Measurements from ENCODE around the gene HNRNPC. TPM values are rescaled to one million over a fixed set of nuclear protein-coding genes. Genes with fewer than 3 reads are reported as not detected.
A peak's percentile ranks its signal among the peaks of the same experiment; 100 is the strongest.
"Not testable (repeated sequence)": the region's sequence is repeated elsewhere in the genome, so short reads cannot be mapped to it uniquely, and the experiment has no call there.

Gene HNRNPC
- total RNA-seq, 2 donors from 2014 or later, result 751 to 1,003 TPM

GRCh38 chr14:21257394-21257909, 11.8 kb downstream of the HNRNPC start:
- H3K36me3 ChIP-seq (ENCODE audit: control insufficient read depth, insufficient read depth, low read length), result peaks cover 88% of the 10 kb centered on the region
- peak overlapping the region; percentile 8 for H3K27ac Mint-ChIP-seq
- H3K9ac ChIP-seq (ENCODE audit: extremely low read depth, low read length, poor library complexity, severe bottlenecking), result no peak overlapping the region
- peaks cover 81% of the 10 kb centered on the region for H3K36me3 Mint-ChIP-seq (ENCODE audit: low read depth)
- H3K27ac ChIP-seq (ENCODE audit: low read depth, low read length), result no peak overlapping the region
- peak; percentile 49 for DNase-seq
- no peak overlapping the region for H3K4me3 Mint-ChIP-seq
- H3K9me3 ChIP-seq (ENCODE audit: control insufficient read depth, low read length), result no peaks in the 10 kb centered on the region
- H3K4me3 ChIP-seq (ENCODE audit: low read length), result peak overlapping the region; percentile 1
- H3K27me3 Mint-ChIP-seq (ENCODE audit: insufficient read depth), result no peaks in the 10 kb centered on the region
- no peaks in the 10 kb centered on the region for H3K9me3 Mint-ChIP-seq
- H3K4me1 ChIP-seq (ENCODE audit: control insufficient read depth, insufficient read depth, low read length), result no peaks in the 10 kb centered on the region
- peaks cover 29% of the 10 kb centered on the region for H3K4me1 Mint-ChIP-seq
- TF ChIP-seq CTCF (conservative IDR thresholded peaks at IDR 0.05), result no peak
- no peaks in the 10 kb centered on the region for H3K27me3 ChIP-seq (ENCODE audit: control insufficient read depth, insufficient read depth, low read length, poor library complexity, severe bottlenecking)
- WGBS, 2 experiments (ENCODE audit: insufficient coverage in 1 of 2, insufficient read length in 1 of 2), result 80 to 91% methylated on average over 4 to 7 of the region's 7 CpGs

- peaks cover 81% of the 10 kb centered on the region for H3K36me3 Mint-ChIP-seq (ENCODE audit: low read depth)
- H3K4me3 Mint-ChIP-seq, result no peak overlapping the region
- H3K36me3 ChIP-seq (ENCODE audit: control insufficient read depth, insufficient read depth, low read length), result peaks cover 88% of the 10 kb centered on the region
Measured at GRCh38 chr14:21256539-21257393, 12.5 kb downstream of the HNRNPC start.

GRCh38 chr14:21256102-21256447, 13.2 kb downstream of the HNRNPC start:
- H3K27ac ChIP-seq (ENCODE audit: low read depth, low read length), result not testable (repeated sequence)
- peaks cover 81% of the 10 kb centered on the region for H3K36me3 Mint-ChIP-seq (ENCODE audit: low read depth)

More at GRCh38 chr14:21256539-21257393, 12.5 kb downstream of the HNRNPC start:
- H3K27ac Mint-ChIP-seq, result peak overlapping the region; percentile 8
- H3K9me3 Mint-ChIP-seq, result peaks cover 2% of the 10 kb centered on the region
- Histone ChIP-seq H3K9me3 (ENCODE audit: control insufficient read depth, low read length) (peaks cover 4% of the 10 kb centered on the region), H3K4me3 (ENCODE audit: low read length) (peak overlapping the region; percentile 1), H3K27ac (ENCODE audit: low read depth, low read length) (no peak overlapping the region), H3K4me1 (ENCODE audit: control insufficient read depth, insufficient read depth, low read length) (no peaks in the 10 kb centered on the region), H3K27me3 (ENCODE audit: control insufficient read depth, insufficient read depth, low read length, poor library complexity, severe bottlenecking) (no peaks in the 10 kb centered on the region), H3K9ac (ENCODE audit: extremely low read depth, low read length, poor library complexity, severe bottlenecking) (no peak overlapping the region)
- peaks cover 26% of the 10 kb centered on the region for H3K4me1 Mint-ChIP-seq
- H3K27me3 Mint-ChIP-seq (ENCODE audit: insufficient read depth), result no peaks in the 10 kb centered on the region
- DNase-seq, result no peak
- WGBS, 2 experiments (ENCODE audit: insufficient coverage in 1 of 2, insufficient read length in 1 of 2), result 93 to 97% methylated on average over 9 to 10 of the region's 10 CpGs
- no peak for TF ChIP-seq CTCF (conservative IDR thresholded peaks at IDR 0.05)

More at GRCh38 chr14:21256102-21256447, 13.2 kb downstream of the HNRNPC start:
- not testable (repeated sequence) for H3K4me3 ChIP-seq (ENCODE audit: low read length); H3K4me3 Mint-ChIP-seq; H3K4me1 ChIP-seq (ENCODE audit: control insufficient read depth, insufficient read depth, low read length); H3K27me3 ChIP-seq (ENCODE audit: control insufficient read depth, insufficient read depth, low read length, poor library complexity, severe bottlenecking); H3K9me3 ChIP-seq (ENCODE audit: control insufficient read depth, low read length); DNase-seq; H3K27me3 Mint-ChIP-seq (ENCODE audit: insufficient read depth); H3K9ac ChIP-seq (ENCODE audit: extremely low read depth, low read length, poor library complexity, severe bottlenecking); H3K9me3 Mint-ChIP-seq
- WGBS, 2 experiments (ENCODE audit: insufficient coverage in 1 of 2, insufficient read length in 1 of 2), result 89 to 93% methylated on average over 5 to 8 of the region's 8 CpGs
- peaks cover 22% of the 10 kb centered on the region for H3K4me1 Mint-ChIP-seq
- H3K36me3 ChIP-seq (ENCODE audit: control insufficient read depth, insufficient read depth, low read length), result peaks cover 88% of the 10 kb centered on the region
- peak overlapping the region; percentile 83 for H3K27ac Mint-ChIP-seq
